Gastrocnemius medialis (tissue), 4 donors: ENCODE data around the gene MTAP.

Experiments
- CTCF ChIP-seq, 5 experiments: fragments of 450-650 bp in 3 of 5; fragments of 200-600 bp in 2 of 5; sonication (generic) in 2 of 5; IDR thresholded peaks in 4 of 5; conservative IDR thresholded peaks in 1 of 5; 1 replicate in 4 of 5; 2 replicates in 1 of 5; pipeline ENCODE4 v1.5.1; 2016 to 2019; ENCODE audit warnings: antibody characterized with exemption in 5 of 5, mild to moderate bottlenecking in 3 of 5, moderate library complexity in 3 of 5
- POLR2A ChIP-seq, 2 donors: fragments of 450-650 bp; IDR thresholded peaks; one replicate each; pipeline ENCODE4 v1.6.1; 2017; ENCODE audit warnings: antibody characterized with exemption in 2 of 2, mild to moderate bottlenecking in 2 of 2, moderate library complexity in 2 of 2

GRCh38 chr9:21945606-21946005, 143.2 kb downstream of the MTAP start:
- TF ChIP-seq CTCF (IDR thresholded peaks at IDR 0.05 in 4 of 5, conservative IDR thresholded peaks at IDR 0.05 in 1 of 5) (no peak), POLR2A (IDR thresholded peaks at IDR 0.05) (no peak)
